Testis (tissue), 2 donors: Measurements from ENCODE around the gene ITGB5.

Source experiments
- POLR2A ChIP-seq: fragments of 450-650 bp; IDR thresholded peaks from one replicate; pipeline ENCODE4 v1.6.1; 2017; ENCODE audit warnings: antibody characterized with exemption, mild to moderate bottlenecking, moderate library complexity
- TF ChIP-seq, protein P1 (sequence below), 3 experiments: fragments of 450-650 bp in 2 of 3; fragments of 200-600 bp in 1 of 3; sonication (generic) in 1 of 3; IDR thresholded peaks; one replicate each; pipeline ENCODE4 v1.5.1; 2016 to 2019; ENCODE audit warnings: antibody characterized with exemption in 3 of 3, mild to moderate bottlenecking in 2 of 3, moderate library complexity in 1 of 3

DNA sequence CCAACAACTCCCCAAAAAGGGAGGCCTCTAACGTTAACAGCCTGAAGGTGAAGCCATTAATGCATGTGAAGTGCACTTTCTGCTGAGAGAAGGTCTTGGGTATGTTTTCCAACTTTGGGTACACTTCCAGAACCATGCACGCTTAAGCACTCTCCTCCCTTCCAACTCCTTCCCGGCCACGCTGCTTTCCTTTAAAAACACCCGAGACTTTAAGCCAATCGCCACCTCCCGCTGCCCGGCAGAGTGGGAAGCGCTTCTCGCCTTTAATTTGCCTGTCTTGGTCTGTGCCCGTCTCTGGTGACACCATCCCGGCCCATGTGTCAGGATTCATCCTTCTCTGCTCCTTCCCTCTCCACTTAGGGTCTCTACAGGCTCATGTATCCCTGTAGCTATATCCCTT, 35.3 kb downstream of the ITGB5 start:
- TF ChIP-seq, protein P1, sequence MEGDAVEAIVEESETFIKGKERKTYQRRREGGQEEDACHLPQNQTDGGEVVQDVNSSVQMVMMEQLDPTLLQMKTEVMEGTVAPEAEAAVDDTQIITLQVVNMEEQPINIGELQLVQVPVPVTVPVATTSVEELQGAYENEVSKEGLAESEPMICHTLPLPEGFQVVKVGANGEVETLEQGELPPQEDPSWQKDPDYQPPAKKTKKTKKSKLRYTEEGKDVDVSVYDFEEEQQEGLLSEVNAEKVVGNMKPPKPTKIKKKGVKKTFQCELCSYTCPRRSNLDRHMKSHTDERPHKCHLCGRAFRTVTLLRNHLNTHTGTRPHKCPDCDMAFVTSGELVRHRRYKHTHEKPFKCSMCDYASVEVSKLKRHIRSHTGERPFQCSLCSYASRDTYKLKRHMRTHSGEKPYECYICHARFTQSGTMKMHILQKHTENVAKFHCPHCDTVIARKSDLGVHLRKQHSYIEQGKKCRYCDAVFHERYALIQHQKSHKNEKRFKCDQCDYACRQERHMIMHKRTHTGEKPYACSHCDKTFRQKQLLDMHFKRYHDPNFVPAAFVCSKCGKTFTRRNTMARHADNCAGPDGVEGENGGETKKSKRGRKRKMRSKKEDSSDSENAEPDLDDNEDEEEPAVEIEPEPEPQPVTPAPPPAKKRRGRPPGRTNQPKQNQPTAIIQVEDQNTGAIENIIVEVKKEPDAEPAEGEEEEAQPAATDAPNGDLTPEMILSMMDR (IDR thresholded peaks at IDR 0.05), result no peak
- no peak for TF ChIP-seq POLR2A
